T-helper 17 cell (primary cell): ENCODE data around the gene IGSF5. TPM values are rescaled to one million over a fixed set of nuclear protein-coding genes. Genes with fewer than 3 reads are reported as not detected.
"Not testable (repeated sequence)": the region's sequence is repeated elsewhere in the genome, so short reads cannot be mapped to it uniquely, and the experiment has no call there.

Source experiments
- ATAC-seq: fragments of 150-1000 bp; cut with Tn5 transposase; 2 replicates; pipeline ENCODE4 v1.10.0; 2021; ENCODE audit warnings: mild to moderate bottlenecking, moderate library complexity
- DNase-seq, 3 donors: peaks; one replicate each; pipeline versions ENCODE4 v3.0.0 to v3.0.0-alpha.2; 2020 to 2021
- H3K9me3 ChIP-seq: one replicate; pipeline ENCODE4 v1.7.0; 2013; ENCODE audit warnings: low read length, mild to moderate bottlenecking; ENCODE audit not compliant: control insufficient read depth, poor library complexity, severe bottlenecking
- H3K27ac Mint-ChIP-seq: one replicate; pipeline ENCODE4 v1.8.0; 2022; ENCODE audit warnings: mild to moderate bottlenecking, moderate library complexity, mixed read lengths
- H3K27me3 Mint-ChIP-seq: one replicate; pipeline ENCODE4 v1.8.0; 2022; ENCODE audit warnings: mixed read lengths
- H3K36me3 Mint-ChIP-seq: one replicate; pipeline ENCODE4 v1.8.0; 2022; ENCODE audit warnings: low read depth, mixed read lengths
- H3K4me1 Mint-ChIP-seq: one replicate; pipeline ENCODE4 v1.8.0; 2022; ENCODE audit warnings: mild to moderate bottlenecking, mixed read lengths
- H3K4me3 Mint-ChIP-seq: one replicate; pipeline ENCODE4 v1.8.0; 2022; ENCODE audit warnings: mild to moderate bottlenecking, moderate library complexity, mixed read lengths
- total RNA-seq, 4 donors: library from RNA in 2 of 4; stranded (reverse) in 2 of 4; gene quantifications; one replicate each; pipeline ENCODE4 v1.2.3 and lab custom pipeline; 2022 to 2026

Gene IGSF5
- total RNA-seq, 2 donors from 2014 or later, result not detected

DNA sequence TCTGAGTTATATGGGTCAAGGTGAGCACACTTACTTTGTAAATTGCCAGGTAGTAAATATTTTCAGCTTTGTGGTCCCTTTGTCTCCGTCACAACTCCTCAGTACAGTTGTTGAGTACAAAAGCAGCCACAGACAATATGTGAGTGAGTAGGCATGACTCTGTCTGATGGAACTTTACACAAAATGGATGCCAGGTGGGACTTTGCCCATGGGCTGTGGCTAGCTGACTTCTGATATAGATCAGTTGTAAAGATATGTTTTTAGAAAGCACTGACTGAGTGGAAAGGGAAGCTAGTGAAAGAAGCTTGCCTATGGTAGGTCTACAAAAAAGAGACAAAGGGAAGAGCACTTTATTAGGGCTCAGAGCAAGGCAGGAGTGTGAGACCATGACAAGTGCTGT, 23.1 kb upstream of the IGSF5 start:
- H3K9me3 ChIP-seq, result no peaks in the 10 kb centered on the region
- Mint-ChIP-seq H3K27me3 (peaks cover 19% of the 10 kb centered on the region), H3K4me1 (no peaks in the 10 kb centered on the region), H3K4me3 (no peak overlapping the region), H3K36me3 (no peaks in the 10 kb centered on the region), H3K27ac (no peak overlapping the region)
- DNase-seq (no peak), ATAC-seq (no peak)

DNA sequence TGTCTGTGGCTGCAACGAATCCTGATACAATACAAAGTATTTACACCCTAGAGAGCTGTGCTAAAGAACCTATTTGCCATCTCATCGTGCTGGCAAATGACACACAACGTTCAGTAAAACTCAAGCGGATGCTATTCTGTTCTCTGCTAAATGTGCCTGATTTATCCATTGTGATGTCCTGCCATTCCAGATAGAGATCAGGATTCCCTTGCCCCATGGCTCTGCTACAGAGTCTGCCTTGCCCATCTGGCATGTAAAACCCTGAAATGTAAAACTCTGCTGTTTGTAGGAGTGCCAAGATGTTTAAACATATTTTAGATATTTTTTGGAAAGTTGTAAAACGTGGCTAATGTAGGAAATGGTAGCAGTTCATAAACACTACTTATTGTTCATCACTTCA, 20.0 kb upstream of the IGSF5 start:
- DNase-seq, result no peak
- Mint-ChIP-seq H3K36me3 (no peaks in the 10 kb centered on the region), H3K27me3 (peaks cover 9% of the 10 kb centered on the region), H3K4me1 (no peaks in the 10 kb centered on the region), H3K4me3 (no peak overlapping the region), H3K27ac (no peak overlapping the region)
- H3K9me3 ChIP-seq, result no peaks in the 10 kb centered on the region
- ATAC-seq, result no peak

DNA sequence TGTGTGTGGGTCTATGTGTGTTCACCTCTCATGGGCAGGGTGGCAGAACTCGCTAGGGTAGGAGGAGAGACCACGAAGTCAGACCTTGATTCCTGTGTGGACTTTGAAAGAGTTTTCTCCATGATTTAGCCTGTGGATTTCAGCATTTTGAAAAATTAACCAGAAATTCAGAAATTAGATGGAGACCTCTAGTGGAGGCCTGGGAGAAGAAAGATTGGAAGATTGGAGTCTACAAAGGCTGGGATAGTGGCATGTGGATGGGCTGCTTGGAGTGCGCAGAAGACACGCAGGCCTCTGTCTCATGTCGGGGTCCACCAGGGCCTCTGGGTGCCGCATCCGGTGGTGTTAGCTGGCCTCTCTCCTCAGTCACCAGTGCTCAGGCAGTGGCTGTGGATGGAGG, 18.9 kb upstream of the IGSF5 start:
- Mint-ChIP-seq H3K4me1 (no peaks in the 10 kb centered on the region), H3K4me3 (no peak overlapping the region)

DNA sequence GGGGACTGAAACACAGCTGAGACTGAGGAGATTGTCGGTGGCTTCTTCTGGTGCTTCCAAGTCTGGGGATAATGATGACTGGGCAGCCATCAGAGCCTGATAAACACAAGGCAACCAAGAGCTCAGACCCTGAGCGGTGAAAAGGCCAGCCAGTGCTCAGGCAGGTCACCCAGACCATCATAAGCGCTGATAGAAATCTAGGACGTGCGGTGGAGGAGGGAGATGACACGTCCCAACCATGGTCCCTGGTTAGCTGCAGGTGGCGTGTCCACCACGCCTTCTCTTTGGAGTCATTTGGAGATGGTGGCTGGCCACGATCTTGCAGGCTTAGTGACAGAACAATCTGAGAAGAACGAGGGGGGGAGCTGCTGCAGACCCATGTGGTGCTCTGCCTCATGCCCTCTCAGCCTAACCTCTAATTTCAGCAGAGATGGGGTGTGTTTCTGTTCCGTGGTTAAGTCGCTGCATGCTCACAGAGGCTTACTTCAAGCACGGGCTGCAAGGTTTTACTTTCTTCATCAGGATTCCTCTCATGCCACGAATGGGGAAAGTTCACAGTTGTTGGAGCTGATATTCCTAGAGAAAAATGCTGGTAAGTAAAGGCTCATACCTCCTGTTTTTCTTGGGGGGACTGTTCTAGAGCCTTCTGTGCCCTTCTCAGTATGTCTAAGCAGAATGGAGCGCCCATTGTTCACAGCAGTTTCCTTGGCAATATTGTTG, 17.4 kb upstream of the IGSF5 start:
- Mint-ChIP-seq H3K27me3 (peaks cover 9% of the 10 kb centered on the region), H3K27ac (no peak overlapping the region), H3K4me3 (no peak overlapping the region), H3K36me3 (no peaks in the 10 kb centered on the region), H3K4me1 (no peaks in the 10 kb centered on the region)
- ATAC-seq (no peak), DNase-seq (no peak)
- H3K9me3 ChIP-seq, result no peaks in the 10 kb centered on the region

More for the DNA sequence above, 18.9 kb upstream of the IGSF5 start:
- H3K9me3 ChIP-seq, result no peaks in the 10 kb centered on the region
- Mint-ChIP-seq H3K27ac (no peak overlapping the region), H3K27me3 (peaks cover 9% of the 10 kb centered on the region), H3K36me3 (no peaks in the 10 kb centered on the region)
- ATAC-seq, result no peak
- DNase-seq, result no peak

DNA sequence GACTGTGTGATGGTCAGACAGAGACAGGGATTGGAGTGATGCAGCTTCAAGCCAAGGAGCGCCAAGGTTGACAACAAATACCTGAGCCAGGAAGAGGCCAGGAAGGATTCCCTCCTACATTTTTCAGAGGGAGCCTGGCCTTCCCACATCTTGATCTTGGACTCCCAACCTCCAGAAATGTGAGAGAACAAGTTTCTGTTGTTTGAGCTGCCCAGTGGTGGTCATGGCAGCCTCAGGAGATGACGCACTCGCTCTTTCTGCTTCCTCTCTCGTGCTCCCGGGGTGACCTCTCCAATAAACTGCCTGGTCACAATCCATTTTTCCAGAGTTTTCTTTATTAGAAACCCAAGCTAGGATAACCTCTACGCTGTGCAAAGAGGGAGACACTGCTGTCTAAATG, 16.6 kb upstream of the IGSF5 start:
- no peaks in the 10 kb centered on the region for H3K9me3 ChIP-seq
- H3K4me1 Mint-ChIP-seq, result no peaks in the 10 kb centered on the region
- peaks cover 4% of the 10 kb centered on the region for H3K27me3 Mint-ChIP-seq
- ATAC-seq (no peak), DNase-seq (no peak)
- no peaks in the 10 kb centered on the region for H3K36me3 Mint-ChIP-seq
- no peak overlapping the region for H3K27ac Mint-ChIP-seq
- H3K4me3 Mint-ChIP-seq, result no peak overlapping the region

DNA sequence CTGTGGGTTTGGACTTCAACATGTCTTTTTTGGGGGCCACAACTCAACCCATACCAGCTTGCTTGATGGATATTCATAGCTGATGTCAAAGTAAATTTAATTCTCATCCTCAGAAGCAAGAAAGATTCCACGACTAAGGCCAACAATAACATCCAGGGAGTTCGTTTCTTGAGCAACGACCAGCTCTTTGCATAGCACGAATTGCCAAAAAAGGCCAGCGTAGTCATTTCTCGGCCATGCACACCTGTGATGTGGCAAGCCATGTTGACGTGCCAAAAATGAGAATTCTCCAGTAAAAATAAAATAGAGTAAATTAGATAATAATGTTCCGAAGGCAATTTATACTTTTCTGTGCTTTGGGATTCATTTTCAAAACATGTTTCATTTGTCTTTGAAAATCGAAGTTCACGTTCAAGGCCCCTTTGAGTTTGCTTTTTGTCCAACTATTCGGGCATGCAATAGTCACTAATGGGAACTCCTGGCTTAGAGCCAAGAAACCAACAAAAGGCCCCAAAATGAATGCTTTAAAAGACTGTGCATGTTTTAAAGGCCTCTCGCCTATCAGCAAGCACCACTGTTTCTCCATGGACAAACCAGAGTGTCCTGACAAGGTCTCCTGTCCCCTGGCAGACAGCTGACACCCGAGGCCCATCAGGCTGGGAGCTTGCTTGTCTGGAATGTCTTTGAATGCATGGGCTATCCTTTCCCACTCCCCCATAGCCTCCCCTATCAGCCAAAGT, 14.4 kb upstream of the IGSF5 start:
- H3K9me3 ChIP-seq, result no peaks in the 10 kb centered on the region
- ATAC-seq (no peak), DNase-seq (no peak)
- no peak overlapping the region for H3K4me3 Mint-ChIP-seq
- no peak overlapping the region for H3K27ac Mint-ChIP-seq
- no peaks in the 10 kb centered on the region for H3K4me1 Mint-ChIP-seq
- peaks cover 4% of the 10 kb centered on the region for H3K27me3 Mint-ChIP-seq
- H3K36me3 Mint-ChIP-seq, result no peaks in the 10 kb centered on the region

DNA sequence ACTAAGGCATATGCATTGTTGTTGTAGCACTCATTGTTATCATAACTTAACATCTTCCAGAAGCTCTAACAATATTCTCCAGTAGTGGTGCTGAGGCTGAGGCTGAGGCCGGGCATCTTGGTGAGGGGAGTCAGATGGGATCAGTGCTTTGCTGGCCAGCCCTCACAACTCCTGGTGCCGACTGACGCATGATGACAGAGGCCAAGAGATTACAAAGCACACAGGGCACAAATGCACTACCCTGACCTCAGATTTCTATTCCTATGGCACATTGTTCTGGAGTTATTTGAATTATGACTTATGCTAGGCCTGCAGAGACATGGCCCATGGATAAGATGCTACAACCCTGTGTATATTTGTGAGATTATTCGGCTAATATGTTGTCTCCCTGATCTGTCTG, 8.3 kb upstream of the IGSF5 start:
- H3K27ac Mint-ChIP-seq, result no peak overlapping the region
- no peaks in the 10 kb centered on the region for H3K4me1 Mint-ChIP-seq
- H3K4me3 Mint-ChIP-seq, result no peak overlapping the region
- DNase-seq (no peak), ATAC-seq (no peak)
- no peaks in the 10 kb centered on the region for H3K36me3 Mint-ChIP-seq
- H3K9me3 ChIP-seq, result no peaks in the 10 kb centered on the region
- no peaks in the 10 kb centered on the region for H3K27me3 Mint-ChIP-seq

DNA sequence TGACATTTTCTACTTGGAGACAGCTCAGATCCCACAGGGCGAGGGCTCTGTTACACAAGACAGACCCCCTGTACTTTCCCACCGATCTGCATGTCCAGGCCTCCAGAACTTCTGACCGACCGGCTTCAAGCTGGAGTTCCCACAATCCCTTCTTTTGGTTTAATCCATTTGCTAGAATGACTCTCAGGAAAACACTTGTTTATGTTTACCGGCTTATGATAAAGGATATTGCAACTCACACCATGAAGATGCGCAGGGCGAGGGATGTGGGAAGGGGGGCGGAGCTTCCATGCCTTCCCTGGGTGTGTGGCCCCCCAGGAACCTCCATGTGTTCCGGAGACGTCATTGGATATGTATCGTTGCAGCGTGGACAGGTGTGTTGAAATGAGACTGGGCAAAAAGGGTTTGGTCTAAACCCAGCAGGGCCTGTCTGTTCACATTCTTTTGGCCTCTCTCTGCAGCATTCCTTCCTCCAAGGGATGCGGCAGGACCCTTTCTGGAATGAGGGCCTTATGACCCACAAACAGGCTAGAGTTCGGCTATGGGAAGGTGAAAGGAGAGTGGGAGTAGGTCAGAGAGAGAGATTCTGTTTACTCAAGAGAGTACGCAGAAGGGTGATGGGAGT, 7.5 kb upstream of the IGSF5 start:
- ATAC-seq (no peak), DNase-seq (no peak)
- Mint-ChIP-seq H3K27me3 (no peaks in the 10 kb centered on the region), H3K36me3 (no peaks in the 10 kb centered on the region), H3K4me1 (no peaks in the 10 kb centered on the region), H3K4me3 (no peak overlapping the region), H3K27ac (no peak overlapping the region)
- no peaks in the 10 kb centered on the region for H3K9me3 ChIP-seq

DNA sequence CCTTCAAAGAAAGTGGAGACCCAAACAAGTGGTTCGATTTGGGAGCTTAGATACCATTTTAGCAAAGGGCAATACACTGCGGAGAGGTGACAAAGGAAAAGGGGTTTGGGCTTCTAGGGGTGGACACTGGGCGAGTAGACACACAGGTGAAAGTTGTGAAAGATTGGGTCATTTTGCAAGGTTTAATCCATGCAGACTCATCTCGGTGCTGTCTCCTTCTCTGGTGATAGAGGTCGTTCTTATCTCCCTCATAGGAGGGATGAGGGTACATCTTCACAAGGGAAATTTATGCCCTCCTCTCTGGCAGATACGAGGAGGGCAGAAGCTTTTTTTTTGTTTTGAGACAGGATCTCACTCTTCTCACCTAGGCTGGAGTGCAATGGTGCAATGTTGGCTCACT, 6.4 kb upstream of the IGSF5 start:
- no peaks in the 10 kb centered on the region for H3K36me3 Mint-ChIP-seq
- no peaks in the 10 kb centered on the region for H3K4me1 Mint-ChIP-seq
- no peaks in the 10 kb centered on the region for H3K9me3 ChIP-seq
- DNase-seq (no peak), ATAC-seq (no peak)
- H3K27me3 Mint-ChIP-seq, result no peaks in the 10 kb centered on the region
- H3K4me3 Mint-ChIP-seq, result no peak overlapping the region
- H3K27ac Mint-ChIP-seq, result no peak overlapping the region

DNA sequence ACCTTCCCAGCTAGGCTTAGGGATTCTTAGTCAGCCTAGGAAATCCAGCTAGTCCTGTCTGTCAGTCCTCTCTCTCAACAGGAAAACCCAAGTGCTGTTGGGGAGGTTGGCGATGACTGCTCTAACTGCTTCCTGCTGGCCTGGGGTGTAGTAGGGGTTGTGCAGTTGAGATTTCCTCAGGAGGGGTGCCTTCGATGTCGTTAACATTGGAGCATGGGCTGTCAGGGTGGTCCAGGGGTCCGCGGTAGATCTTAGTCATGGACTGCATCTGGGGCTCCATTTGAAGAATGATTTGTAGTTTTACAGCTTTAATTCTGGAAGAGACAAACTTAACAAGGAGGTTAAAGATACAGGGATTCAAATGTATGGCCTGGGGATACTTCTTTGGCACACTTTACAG, 5.5 kb upstream of the IGSF5 start:
- H3K4me3 Mint-ChIP-seq, result not testable (repeated sequence)

DNA sequence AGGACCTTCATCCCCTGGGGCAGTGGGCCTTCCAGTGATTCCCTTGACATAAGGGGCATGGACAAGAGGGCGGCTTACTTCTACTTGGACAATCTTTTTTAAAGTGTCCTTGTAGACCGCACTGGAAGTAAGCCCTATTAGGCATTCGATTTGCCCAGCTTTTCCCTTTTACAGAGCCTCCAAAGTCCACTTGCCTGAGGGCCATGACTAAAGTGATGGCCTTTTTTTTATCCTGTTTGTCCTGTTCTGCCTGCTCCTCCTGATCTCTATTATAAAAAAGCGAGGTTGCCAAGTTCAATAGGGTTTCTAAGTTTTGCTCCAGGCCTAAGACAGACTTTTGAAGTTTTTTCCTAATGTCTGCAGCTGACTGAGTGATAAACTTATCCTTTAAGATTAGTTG, 2.4 kb upstream of the IGSF5 start:
- not testable (repeated sequence) for H3K4me1 Mint-ChIP-seq, H3K9me3 ChIP-seq, H3K4me3 Mint-ChIP-seq, DNase-seq, H3K27me3 Mint-ChIP-seq, H3K36me3 Mint-ChIP-seq, H3K27ac Mint-ChIP-seq, ATAC-seq

More for the DNA sequence above, 5.5 kb upstream of the IGSF5 start:
- not testable (repeated sequence) for DNase-seq, H3K9me3 ChIP-seq, ATAC-seq, H3K36me3 Mint-ChIP-seq, H3K27ac Mint-ChIP-seq, H3K27me3 Mint-ChIP-seq, H3K4me1 Mint-ChIP-seq

DNA sequence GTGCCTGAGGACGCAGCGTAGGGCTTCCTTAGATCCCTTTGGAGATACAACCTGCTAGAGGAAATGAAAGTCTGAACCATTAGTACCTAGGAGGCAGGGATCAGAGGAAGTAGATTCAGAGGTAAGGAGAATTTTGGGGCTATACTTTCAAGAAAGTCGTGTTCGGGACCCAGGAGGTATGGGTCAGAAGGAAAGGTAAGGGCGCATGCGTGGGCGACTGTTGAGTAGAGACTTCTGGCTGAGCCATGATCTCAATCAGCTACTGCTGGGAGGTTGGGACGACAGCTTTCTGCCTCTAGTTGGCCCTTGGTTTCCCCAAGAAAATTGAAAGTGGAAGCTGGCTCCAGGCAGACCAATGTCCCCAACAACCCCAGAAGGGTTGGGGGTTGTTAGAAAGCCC, 349 bp downstream of the IGSF5 start:
- H3K27me3 Mint-ChIP-seq, DNase-seq, H3K9me3 ChIP-seq, H3K4me1 Mint-ChIP-seq, ATAC-seq, H3K27ac Mint-ChIP-seq, H3K4me3 Mint-ChIP-seq, H3K36me3 Mint-ChIP-seq: not testable (repeated sequence)

DNA sequence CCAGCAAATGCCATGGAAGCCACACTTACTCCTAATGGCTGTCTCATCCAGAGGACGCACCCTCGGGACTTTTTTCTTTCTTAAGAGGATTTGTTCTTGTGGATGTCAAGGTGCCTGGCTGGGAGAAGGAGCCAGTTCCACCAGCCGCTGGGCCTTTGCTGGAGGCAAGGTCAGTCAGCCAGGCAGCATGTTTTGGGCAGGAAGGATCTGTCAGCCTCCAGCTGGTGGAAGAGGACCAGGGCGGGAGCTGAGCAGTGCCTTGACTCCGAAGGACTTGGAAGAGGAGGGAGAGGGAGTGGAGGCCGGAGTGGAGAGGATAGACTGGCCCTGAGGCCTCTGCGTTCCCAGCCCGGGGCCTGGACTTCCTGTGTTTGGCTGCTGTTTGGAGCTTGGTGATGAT, 5.7 kb downstream of the IGSF5 start:
- H3K9me3 ChIP-seq, result no peaks in the 10 kb centered on the region
- no peak overlapping the region for H3K27ac Mint-ChIP-seq
- no peak overlapping the region for H3K4me3 Mint-ChIP-seq
- DNase-seq (no peak), ATAC-seq (no peak)
- H3K36me3 Mint-ChIP-seq, result no peaks in the 10 kb centered on the region
- peaks cover 5% of the 10 kb centered on the region for H3K27me3 Mint-ChIP-seq
- H3K4me1 Mint-ChIP-seq, result no peaks in the 10 kb centered on the region
